Neural crest cell (in vitro differentiated cells): ENCODE data around the gene WDFY3. TPM values are rescaled to one million over a fixed set of nuclear protein-coding genes. Genes with fewer than 3 reads are reported as not detected.

Source experiments
- DNase-seq: peaks from one replicate; pipeline ENCODE4 v3.0.0; 2021; ENCODE audit warnings: low read depth, mixed read lengths, low spot score
- H3K27ac Mint-ChIP-seq: one replicate; pipeline ENCODE4 v1.8.0; 2021; ENCODE audit warnings: mild to moderate bottlenecking, mixed read lengths; ENCODE audit not compliant: unreplicated experiment
- H3K27me3 Mint-ChIP-seq: 2 replicates; pipeline ENCODE4 v1.8.0; 2021; ENCODE audit warnings: low read depth, mild to moderate bottlenecking, mixed read lengths
- H3K36me3 Mint-ChIP-seq: 2 replicates; pipeline ENCODE4 v1.8.0; 2021; ENCODE audit warnings: low read depth, mild to moderate bottlenecking, mixed read lengths
- H3K4me1 Mint-ChIP-seq: 2 replicates; pipeline ENCODE4 v1.8.0; 2021; ENCODE audit warnings: mixed read lengths
- H3K4me3 Mint-ChIP-seq: one replicate; pipeline ENCODE4 v1.8.0; 2021; ENCODE audit warnings: mild to moderate bottlenecking, mixed read lengths
- H3K9me3 Mint-ChIP-seq: 2 replicates; pipeline ENCODE4 v1.8.0; 2021; ENCODE audit warnings: mixed read lengths
- CTCF ChIP-seq: fragments of 200-600 bp; sonication (generic); conservative IDR thresholded peaks from 2 replicates; pipeline ENCODE4 v1.5.0; 2021; ENCODE audit warnings: antibody characterized with exemption, mild to moderate bottlenecking
- total RNA-seq: library from RNA; stranded (reverse); gene quantifications from 2 replicates; pipeline ENCODE4 v1.2.1, GENCODE V29; 2021

Gene WDFY3
- total RNA-seq, 1 donor from 2014 or later, result 53.5 TPM

GRCh38 chr4:84957514-84958420 is 8.7 kb downstream of the WDFY3 start:
- H3K4me3 Mint-ChIP-seq, result no peak overlapping the region
- DNase-seq, result no peak
- TF ChIP-seq CTCF, result no peak
- no peak overlapping the region for H3K27ac Mint-ChIP-seq
- H3K9me3 Mint-ChIP-seq, result no peaks in the 10 kb centered on the region
- peaks cover 3% of the 10 kb centered on the region for H3K36me3 Mint-ChIP-seq
- peaks cover 32% of the 10 kb centered on the region for H3K4me1 Mint-ChIP-seq
- no peaks in the 10 kb centered on the region for H3K27me3 Mint-ChIP-seq

- peaks cover 26% of the 10 kb centered on the region for H3K4me1 Mint-ChIP-seq
- no peaks in the 10 kb centered on the region for H3K9me3 Mint-ChIP-seq
- H3K4me3 Mint-ChIP-seq, result no peak overlapping the region
- H3K36me3 Mint-ChIP-seq, result no peaks in the 10 kb centered on the region
- DNase-seq, result no peak
- no peaks in the 10 kb centered on the region for H3K27me3 Mint-ChIP-seq
- H3K27ac Mint-ChIP-seq, result no peak overlapping the region
- no peak for TF ChIP-seq CTCF
Observed at GRCh38 chr4:84956014-84956413, 10.5 kb downstream of the WDFY3 start.

GRCh38 chr4:84954982-84955567 is 11.4 kb downstream of the WDFY3 start:
- no peak overlapping the region for H3K27ac Mint-ChIP-seq
- H3K9me3 Mint-ChIP-seq, result no peaks in the 10 kb centered on the region
- no peak overlapping the region for H3K4me3 Mint-ChIP-seq
- TF ChIP-seq CTCF, result no peak
- no peak for DNase-seq
- no peaks in the 10 kb centered on the region for H3K36me3 Mint-ChIP-seq
- H3K27me3 Mint-ChIP-seq, result no peaks in the 10 kb centered on the region
- peaks cover 23% of the 10 kb centered on the region for H3K4me1 Mint-ChIP-seq

- DNase-seq, result no peak
- no peak overlapping the region for H3K4me3 Mint-ChIP-seq
- no peaks in the 10 kb centered on the region for H3K36me3 Mint-ChIP-seq
- no peak overlapping the region for H3K27ac Mint-ChIP-seq
- peaks cover 21% of the 10 kb centered on the region for H3K4me1 Mint-ChIP-seq
- no peaks in the 10 kb centered on the region for H3K27me3 Mint-ChIP-seq
- no peaks in the 10 kb centered on the region for H3K9me3 Mint-ChIP-seq
- no peak for TF ChIP-seq CTCF
Observed at GRCh38 chr4:84952776-84953175, 13.7 kb downstream of the WDFY3 start.

- DNase-seq, result no peak
- no peak overlapping the region for H3K4me3 Mint-ChIP-seq
- H3K27ac Mint-ChIP-seq, result no peak overlapping the region
- H3K27me3 Mint-ChIP-seq, result no peaks in the 10 kb centered on the region
- no peaks in the 10 kb centered on the region for H3K36me3 Mint-ChIP-seq
- H3K4me1 Mint-ChIP-seq, result peaks cover 17% of the 10 kb centered on the region
- H3K9me3 Mint-ChIP-seq, result no peaks in the 10 kb centered on the region
- TF ChIP-seq CTCF, result no peak
Observed at GRCh38 chr4:84952004-84952403, 14.5 kb downstream of the WDFY3 start.
